Subcutaneous adipose tissue (tissue), 4 donors: Measurements from ENCODE around the gene RIOK2. TPM values are rescaled to one million over a fixed set of nuclear protein-coding genes. Genes with fewer than 3 reads are reported as not detected.

Experiments used
- total RNA-seq, 4 donors: library from RNA; depleted of rRNA; stranded (reverse); fragments of >200 nt; gene quantifications; one replicate each; pipeline ENCODE4 v1.1.0, GENCODE V29; 2016
- TF ChIP-seq, protein P1 (sequence below): fragments of 450-650 bp; IDR thresholded peaks from one replicate; pipeline ENCODE4 v1.5.1; 2016; ENCODE audit warnings: low read depth, mild to moderate bottlenecking, control low read depth, antibody characterized with exemption, moderate library complexity

The RIOK2 gene
- total RNA-seq, 4 donors from 2014 or later: 9.6 to 25.1 (median 13.6) TPM

DNA sequence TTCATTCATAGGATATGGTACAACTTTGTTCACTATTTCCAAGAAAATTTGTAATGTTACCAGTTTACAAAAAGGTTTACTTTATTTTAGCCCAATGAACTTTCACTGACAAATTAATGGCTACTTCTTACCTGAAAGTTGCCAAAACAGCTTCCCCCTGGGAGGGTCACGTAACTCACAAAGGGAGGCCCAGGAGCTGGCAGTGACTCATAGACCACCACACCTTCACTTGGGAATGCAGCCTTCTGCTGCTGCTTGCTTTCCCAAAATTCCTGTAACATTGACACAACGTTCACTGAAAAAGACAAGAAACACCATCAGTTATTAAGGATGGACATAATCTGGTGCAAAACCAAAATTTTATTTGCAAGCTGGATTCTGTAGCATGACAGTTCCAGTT is 58.7 kb downstream of the RIOK2 start:
- TF ChIP-seq, protein P1, sequence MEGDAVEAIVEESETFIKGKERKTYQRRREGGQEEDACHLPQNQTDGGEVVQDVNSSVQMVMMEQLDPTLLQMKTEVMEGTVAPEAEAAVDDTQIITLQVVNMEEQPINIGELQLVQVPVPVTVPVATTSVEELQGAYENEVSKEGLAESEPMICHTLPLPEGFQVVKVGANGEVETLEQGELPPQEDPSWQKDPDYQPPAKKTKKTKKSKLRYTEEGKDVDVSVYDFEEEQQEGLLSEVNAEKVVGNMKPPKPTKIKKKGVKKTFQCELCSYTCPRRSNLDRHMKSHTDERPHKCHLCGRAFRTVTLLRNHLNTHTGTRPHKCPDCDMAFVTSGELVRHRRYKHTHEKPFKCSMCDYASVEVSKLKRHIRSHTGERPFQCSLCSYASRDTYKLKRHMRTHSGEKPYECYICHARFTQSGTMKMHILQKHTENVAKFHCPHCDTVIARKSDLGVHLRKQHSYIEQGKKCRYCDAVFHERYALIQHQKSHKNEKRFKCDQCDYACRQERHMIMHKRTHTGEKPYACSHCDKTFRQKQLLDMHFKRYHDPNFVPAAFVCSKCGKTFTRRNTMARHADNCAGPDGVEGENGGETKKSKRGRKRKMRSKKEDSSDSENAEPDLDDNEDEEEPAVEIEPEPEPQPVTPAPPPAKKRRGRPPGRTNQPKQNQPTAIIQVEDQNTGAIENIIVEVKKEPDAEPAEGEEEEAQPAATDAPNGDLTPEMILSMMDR: no peak

DNA sequence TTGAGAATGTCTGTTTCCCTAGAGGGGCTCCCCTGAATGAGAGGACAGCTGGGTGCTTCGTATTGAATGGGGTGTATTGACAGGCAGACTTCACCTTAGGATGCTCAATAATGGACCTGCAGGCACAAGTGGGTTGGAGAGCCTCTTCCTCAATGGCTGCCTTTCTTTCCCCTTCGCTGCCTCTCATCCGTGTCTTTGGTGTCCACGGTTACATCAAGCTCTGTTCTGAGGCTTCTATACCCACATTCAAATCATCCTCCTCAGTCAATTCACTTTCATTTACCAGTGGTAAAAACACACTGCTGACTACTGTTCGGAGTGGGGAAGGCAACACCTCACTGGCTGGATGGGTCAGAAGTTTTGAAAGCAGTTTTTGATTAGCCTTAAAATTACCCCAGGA is 61.2 kb downstream of the RIOK2 start:
- TF ChIP-seq, protein P1: no peak

DNA sequence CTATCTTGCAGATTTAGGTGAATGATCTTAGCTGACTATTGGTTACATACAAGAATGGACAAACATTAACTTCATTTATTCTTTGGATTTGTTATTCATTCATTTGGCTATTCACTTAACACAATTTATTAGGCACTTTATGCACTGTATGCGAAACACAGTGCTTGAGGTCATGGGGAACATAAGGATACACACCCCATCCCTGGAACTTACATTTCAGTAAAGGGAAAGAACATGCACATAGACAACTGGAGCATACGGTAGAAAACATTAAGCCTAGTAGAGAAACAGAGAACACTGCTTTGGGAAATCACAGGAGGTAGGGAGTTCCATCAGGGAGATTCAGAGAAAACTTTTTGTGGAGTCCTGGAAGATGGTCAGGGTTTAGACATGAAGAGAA is 62.9 kb downstream of the RIOK2 start:
- TF ChIP-seq, protein P1: no peak

DNA sequence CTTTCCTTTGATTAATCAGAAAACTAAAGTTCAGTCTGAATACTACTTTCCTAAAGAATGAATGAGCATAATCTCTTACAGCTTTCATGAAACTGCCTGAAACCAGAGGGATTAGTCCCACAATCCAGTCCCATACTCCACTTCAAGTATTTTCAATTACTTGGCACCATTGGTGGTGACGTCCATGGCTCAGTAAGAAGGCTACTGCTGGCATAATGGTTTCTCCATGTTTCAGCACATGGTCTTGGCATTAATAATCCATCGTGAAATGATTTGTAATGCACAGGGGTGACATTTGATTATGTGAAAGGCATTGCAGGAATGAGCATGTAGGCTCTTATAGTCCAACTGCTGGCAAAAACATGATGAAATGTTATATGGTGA is 64.0 kb downstream of the RIOK2 start:
- TF ChIP-seq, protein P1: no peak

DNA sequence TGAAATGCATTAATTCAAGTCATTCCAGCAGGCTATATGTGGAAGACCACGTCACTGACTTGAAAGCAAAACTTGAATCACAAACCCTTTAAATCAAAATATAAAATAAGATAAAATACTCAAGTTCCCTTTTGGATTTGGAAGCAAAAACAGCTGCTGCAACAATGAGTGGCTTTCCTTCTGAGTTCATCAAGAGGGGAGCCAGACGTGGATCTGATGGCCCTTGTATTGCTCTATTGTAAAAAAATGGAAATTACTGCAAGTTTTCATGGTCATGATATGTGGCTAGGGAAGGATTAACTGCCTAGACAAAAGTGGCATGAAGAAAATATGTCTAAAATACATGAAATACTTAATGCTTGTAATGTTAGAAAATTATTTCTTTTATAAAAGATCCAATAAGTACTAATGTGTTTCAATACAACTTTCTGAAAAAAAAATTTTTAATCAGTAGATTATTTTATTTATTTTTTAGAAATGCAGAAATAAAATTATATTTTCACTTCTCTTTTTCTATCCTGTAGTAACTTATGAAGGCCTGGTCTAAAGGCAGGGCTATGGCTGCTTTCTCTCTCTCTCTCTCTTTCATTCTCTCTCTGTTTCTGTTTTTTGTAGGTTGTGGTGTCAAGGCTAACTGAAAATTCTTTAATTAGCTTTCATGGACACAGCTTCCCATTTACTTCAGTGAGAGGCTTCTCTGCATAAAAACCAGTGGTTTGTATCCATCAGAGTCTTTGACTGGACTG is 64.6 kb downstream of the RIOK2 start:
- TF ChIP-seq, protein P1: no peak

DNA sequence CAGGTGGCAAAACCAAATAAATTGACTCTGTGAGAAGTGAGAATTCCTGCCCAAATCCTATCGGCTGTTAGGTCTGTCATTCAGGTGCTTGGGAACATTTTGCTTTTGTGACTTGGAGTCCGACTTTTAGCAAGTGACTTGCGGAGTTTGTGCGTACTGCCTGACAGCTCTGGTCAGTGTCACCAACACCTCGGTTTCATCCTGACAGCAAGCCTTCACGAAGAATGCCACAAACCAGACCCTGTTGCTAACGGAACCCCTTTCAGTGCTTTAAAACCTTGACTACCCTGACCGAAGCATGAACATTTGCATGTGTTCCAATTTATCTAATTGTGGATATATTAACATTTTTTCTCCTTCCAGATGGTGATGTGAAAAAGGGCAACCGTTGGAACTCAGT is 67.1 kb downstream of the RIOK2 start:
- TF ChIP-seq, protein P1: no peak

DNA sequence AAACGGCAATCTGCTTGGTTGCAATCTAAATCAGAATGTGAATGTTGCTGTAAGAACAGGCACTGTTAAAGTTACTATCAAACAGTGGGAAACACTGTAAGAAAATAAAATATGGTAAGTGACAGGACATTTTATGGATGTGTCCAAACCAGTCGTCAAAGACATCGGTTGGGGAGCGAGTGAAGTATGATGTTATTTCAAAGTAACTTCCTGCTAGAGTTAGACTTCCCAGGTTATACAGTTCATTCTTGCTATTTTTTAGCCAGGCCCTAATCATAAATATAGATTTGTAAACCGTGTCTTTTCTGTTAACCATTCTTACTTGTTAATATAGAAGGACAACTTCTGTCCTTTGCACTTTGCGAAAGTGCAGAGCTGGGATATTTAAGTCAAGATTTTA is 70.8 kb downstream of the RIOK2 start:
- TF ChIP-seq, protein P1: no peak
